ENCODE data around the gene ZNF341. TPM values are rescaled to one million over a fixed set of nuclear protein-coding genes. Genes with fewer than 3 reads are reported as not detected.
A peak's percentile ranks its signal among the peaks of the same experiment; 100 is the strongest.

Gene ZNF341
- total and polyA plus RNA-seq, 9 of the 15 experiments (the other 6 are each of a cell fraction or from before 2014, with no cell fraction given), result 0.08 to 2.6 (median 1.0) TPM

DNA sequence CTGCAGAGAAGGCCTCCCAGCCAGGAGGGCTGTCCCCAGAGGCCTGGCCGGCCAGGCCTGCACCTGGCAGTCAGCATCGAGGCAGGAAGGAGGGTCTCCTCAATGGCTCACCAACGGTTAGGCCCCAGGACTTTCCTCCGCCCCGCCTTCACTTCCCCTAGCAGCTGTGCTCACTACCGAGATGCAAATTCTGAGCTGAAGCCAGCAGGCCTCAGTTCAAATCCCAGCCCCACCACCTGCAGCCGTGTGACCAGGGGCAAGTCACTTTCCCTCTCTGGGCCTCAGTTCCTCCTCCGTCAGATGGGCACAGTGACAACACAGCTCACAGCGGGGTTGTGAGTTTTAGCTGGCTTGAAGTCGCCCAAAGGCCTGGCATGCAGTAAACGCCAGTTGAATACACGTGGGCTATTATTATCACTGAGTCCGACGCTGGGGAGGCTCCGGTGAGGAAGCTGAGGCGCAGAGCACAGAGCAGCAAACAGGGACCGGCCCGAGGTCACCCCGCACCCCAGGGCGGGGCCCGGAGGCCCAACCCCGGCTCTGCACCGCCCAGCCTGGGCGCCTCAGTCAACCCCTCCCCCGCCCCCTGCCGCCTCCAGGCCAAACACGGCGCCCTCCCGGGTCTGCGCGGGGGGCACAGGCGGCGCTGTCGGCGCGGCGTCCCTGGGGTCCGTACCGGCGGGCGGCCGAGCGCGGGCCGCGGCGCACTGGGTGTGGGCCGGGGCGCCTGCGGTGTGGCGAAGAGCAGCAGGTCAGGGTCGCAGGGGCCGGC lies 46.3 kb upstream of the ZNF341 start (continued):
- no peak for TF ChIP-seq POLR3A (IDR thresholded peaks at IDR 0.05; ENCODE audit: borderline replicate concordance, extremely low read depth, insufficient read depth, insufficient read length)
- TF ChIP-seq RBFOX2 (IDR thresholded peaks at IDR 0.05; ENCODE audit: low read depth, low read length), result peak; percentile 71
- TF ChIP-seq HNRNPL (IDR thresholded peaks at IDR 0.05; ENCODE audit: low read depth, low read length), result no peak
- TF ChIP-seq SMARCA4 (IDR thresholded peaks at IDR 0.05), result no peak
- peak; percentile 54; the same call in 1 of the 2 replicates for TF ChIP-seq MAX (CRISPR knock-in tag; IDR thresholded peaks at IDR 0.05)
- TF ChIP-seq ZBTB9 (CRISPR knock-in tag; IDR thresholded peaks at IDR 0.05), result no peak
- no peak; the same call in 1 of the 2 replicates for TF ChIP-seq EP400 (IDR thresholded peaks at IDR 0.05)
- TF ChIP-seq NUFIP1 (IDR thresholded peaks at IDR 0.05; ENCODE audit: partially characterized antibody), result no peak
- TF ChIP-seq, protein P1, sequence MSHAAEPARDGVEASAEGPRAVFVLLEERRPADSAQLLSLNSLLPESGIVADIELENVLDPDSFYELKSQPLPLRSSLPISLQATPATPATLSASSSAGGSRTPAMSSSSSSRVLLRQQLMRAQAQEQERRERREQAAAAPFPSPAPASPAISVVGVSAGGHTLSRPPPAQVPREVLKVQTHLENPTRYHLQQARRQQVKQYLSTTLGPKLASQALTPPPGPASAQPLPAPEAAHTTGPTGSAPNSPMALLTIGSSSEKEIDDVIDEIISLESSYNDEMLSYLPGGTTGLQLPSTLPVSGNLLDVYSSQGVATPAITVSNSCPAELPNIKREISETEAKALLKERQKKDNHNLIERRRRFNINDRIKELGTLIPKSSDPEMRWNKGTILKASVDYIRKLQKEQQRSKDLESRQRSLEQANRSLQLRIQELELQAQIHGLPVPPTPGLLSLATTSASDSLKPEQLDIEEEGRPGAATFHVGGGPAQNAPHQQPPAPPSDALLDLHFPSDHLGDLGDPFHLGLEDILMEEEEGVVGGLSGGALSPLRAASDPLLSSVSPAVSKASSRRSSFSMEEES (CRISPR knock-in tag; IDR thresholded peaks at IDR 0.05), result no peak
- no peak for TF ChIP-seq ZNF583 (CRISPR knock-in tag; IDR thresholded peaks at IDR 0.05)
- TF ChIP-seq NFATC3 (IDR thresholded peaks at IDR 0.05), result no peak
- no peak for TF ChIP-seq ZNF232 (CRISPR knock-in tag; IDR thresholded peaks at IDR 0.05)
- no peak for TF ChIP-seq WHSC1 (IDR thresholded peaks at IDR 0.05; ENCODE audit: low read length)
- TF ChIP-seq, protein P2, sequence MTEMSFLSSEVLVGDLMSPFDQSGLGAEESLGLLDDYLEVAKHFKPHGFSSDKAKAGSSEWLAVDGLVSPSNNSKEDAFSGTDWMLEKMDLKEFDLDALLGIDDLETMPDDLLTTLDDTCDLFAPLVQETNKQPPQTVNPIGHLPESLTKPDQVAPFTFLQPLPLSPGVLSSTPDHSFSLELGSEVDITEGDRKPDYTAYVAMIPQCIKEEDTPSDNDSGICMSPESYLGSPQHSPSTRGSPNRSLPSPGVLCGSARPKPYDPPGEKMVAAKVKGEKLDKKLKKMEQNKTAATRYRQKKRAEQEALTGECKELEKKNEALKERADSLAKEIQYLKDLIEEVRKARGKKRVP (CRISPR knock-in tag; IDR thresholded peaks at IDR 0.05), result no peak
- TF ChIP-seq ZNF507 (tag; conservative IDR thresholded peaks at IDR 0.05), result no peak
- TF ChIP-seq RBM15 (IDR thresholded peaks at IDR 0.05; ENCODE audit: insufficient read depth, low read length), result no peak
- TF ChIP-seq GATAD2B (IDR thresholded peaks at IDR 0.05; ENCODE audit: borderline replicate concordance), result no peak; the same call in 1 of the 2 replicates
- TF ChIP-seq NFYB (IDR thresholded peaks at IDR 0.05; ENCODE audit: extremely low read depth, insufficient read length), result no peak
- TF ChIP-seq DNMT1 (IDR thresholded peaks at IDR 0.05), result no peak
- no peak for TF ChIP-seq ARNT (IDR thresholded peaks at IDR 0.05)
- TF ChIP-seq MNT (conservative IDR thresholded peaks at IDR 0.05), result peak; percentile 49 to 75
- peak in 1 of 2 experiments; percentile 68; a peak in 2 of 4 replicates for TF ChIP-seq HDAC1 (IDR thresholded peaks at IDR 0.05)
- no peak for TF ChIP-seq ZNF146 (CRISPR knock-in tag; IDR thresholded peaks at IDR 0.05; ENCODE audit: unreplicated experiment)
- TF ChIP-seq POU5F1 (IDR thresholded peaks at IDR 0.05; ENCODE audit: borderline replicate concordance, low read depth, low read length, partially characterized antibody), result no peak

Measured in K562 (cell line).